Mucosa of rectum (tissue), 2 donors: ENCODE measurements around the gene COL17A1.

ENCODE experiments used
- H3K27ac ChIP-seq, 2 donors: one replicate each; pipeline ENCODE4 v1.7.0; 2013; ENCODE audit warnings: inconsistent platforms in 2 of 2, low read depth in 2 of 2, low read length in 2 of 2
- H3K27me3 ChIP-seq, 2 donors: one replicate each; pipeline ENCODE4 v1.7.0; 2013; ENCODE audit warnings: low read length in 2 of 2; ENCODE audit not compliant: control insufficient read depth in 2 of 2, insufficient read depth in 2 of 2
- H3K36me3 ChIP-seq, 2 donors: one replicate each; pipeline ENCODE4 v1.7.0; 2013; ENCODE audit warnings: low read length in 2 of 2; ENCODE audit not compliant: control insufficient read depth in 2 of 2, insufficient read depth in 2 of 2
- H3K4me1 ChIP-seq, 2 donors: one replicate each; pipeline ENCODE4 v1.7.0; 2013; ENCODE audit warnings: low read length in 2 of 2, mild to moderate bottlenecking in 1 of 2; ENCODE audit not compliant: control insufficient read depth in 2 of 2, insufficient read depth in 2 of 2
- H3K4me3 ChIP-seq, 2 donors: one replicate each; pipeline ENCODE4 v1.7.0; 2013; ENCODE audit warnings: low read length in 2 of 2
- H3K9ac ChIP-seq, 2 donors: one replicate each; pipeline ENCODE4 v1.7.0; 2013; ENCODE audit warnings: low read length in 2 of 2, low read depth in 1 of 2, mild to moderate bottlenecking in 1 of 2
- H3K9me3 ChIP-seq, 2 donors: one replicate each; pipeline ENCODE4 v1.7.0; 2013; ENCODE audit warnings: low read length in 2 of 2; ENCODE audit not compliant: control insufficient read depth in 2 of 2
- donor health status: healthy.
- donor health status: Normal muscosa, but diverticular disease.

COL17A1 gene

GRCh38 chr10:104119996-104120395, 34.3 kb upstream of the COL17A1 start:
- Histone ChIP-seq H3K4me1 (peaks cover 5 to 10% of the 10 kb centered on the region in 2 donors), H3K4me3 (no peak overlapping the region), H3K27ac (no peak overlapping the region), H3K27me3 (no peaks in the 10 kb centered on the region), H3K9ac (no peak overlapping the region), H3K36me3 (no peaks in the 10 kb centered on the region), H3K9me3 (no peaks in the 10 kb centered on the region)

GRCh38 chr10:104117839-104118323, 32.2 kb upstream of the COL17A1 start:
- H3K9ac ChIP-seq: no peak overlapping the region
- no peak overlapping the region for H3K27ac ChIP-seq
- H3K9me3 ChIP-seq: no peaks in the 10 kb centered on the region
- H3K4me3 ChIP-seq: no peak overlapping the region
- peaks cover 5 to 10% of the 10 kb centered on the region in 2 donors for H3K4me1 ChIP-seq
- no peaks in the 10 kb centered on the region for H3K36me3 ChIP-seq
- H3K27me3 ChIP-seq: no peaks in the 10 kb centered on the region

- no peak overlapping the region for H3K9ac ChIP-seq
- H3K4me1 ChIP-seq: peaks cover 0 to 6% of the 10 kb centered on the region in 2 donors
- no peak overlapping the region for H3K4me3 ChIP-seq
- no peaks in the 10 kb centered on the region for H3K9me3 ChIP-seq
- no peak overlapping the region for H3K27ac ChIP-seq
- no peaks in the 10 kb centered on the region for H3K36me3 ChIP-seq
- no peaks in the 10 kb centered on the region for H3K27me3 ChIP-seq
Observed at GRCh38 chr10:104113376-104113956, 27.8 kb upstream of the COL17A1 start.

GRCh38 chr10:104109908-104110662, 24.4 kb upstream of the COL17A1 start:
- no peak overlapping the region for H3K27ac ChIP-seq

GRCh38 chr10:104104926-104105325, 19.2 kb upstream of the COL17A1 start:
- no peaks in the 10 kb centered on the region for H3K4me1 ChIP-seq
- no peak overlapping the region for H3K4me3 ChIP-seq
- no peak overlapping the region for H3K9ac ChIP-seq
- H3K9me3 ChIP-seq: no peaks in the 10 kb centered on the region
- H3K27ac ChIP-seq: no peak overlapping the region
- no peaks in the 10 kb centered on the region for H3K36me3 ChIP-seq
- no peaks in the 10 kb centered on the region for H3K27me3 ChIP-seq

More at GRCh38 chr10:104109908-104110662, 24.4 kb upstream of the COL17A1 start:
- Histone ChIP-seq H3K9me3 (no peaks in the 10 kb centered on the region), H3K36me3 (no peaks in the 10 kb centered on the region), H3K4me1 (no peaks in the 10 kb centered on the region), H3K9ac (no peak overlapping the region), H3K27me3 (no peaks in the 10 kb centered on the region), H3K4me3 (no peak overlapping the region)

GRCh38 chr10:104104418-104104817, 18.7 kb upstream of the COL17A1 start:
- no peak overlapping the region for H3K27ac ChIP-seq
- H3K9ac ChIP-seq: no peak overlapping the region
- no peaks in the 10 kb centered on the region for H3K9me3 ChIP-seq
- no peak overlapping the region for H3K4me3 ChIP-seq
- H3K27me3 ChIP-seq: no peaks in the 10 kb centered on the region
- H3K36me3 ChIP-seq: no peaks in the 10 kb centered on the region
- H3K4me1 ChIP-seq: no peaks in the 10 kb centered on the region

GRCh38 chr10:104103956-104104355, 18.3 kb upstream of the COL17A1 start:
- Histone ChIP-seq H3K9me3 (no peaks in the 10 kb centered on the region), H3K27me3 (no peaks in the 10 kb centered on the region), H3K4me3 (no peak overlapping the region), H3K9ac (no peak overlapping the region), H3K36me3 (no peaks in the 10 kb centered on the region), H3K4me1 (no peaks in the 10 kb centered on the region), H3K27ac (no peak overlapping the region)

GRCh38 chr10:104101902-104102301, 16.2 kb upstream of the COL17A1 start:
- Histone ChIP-seq H3K27me3 (no peaks in the 10 kb centered on the region), H3K27ac (no peak overlapping the region), H3K4me3 (no peak overlapping the region), H3K9me3 (no peaks in the 10 kb centered on the region), H3K4me1 (no peaks in the 10 kb centered on the region), H3K36me3 (no peaks in the 10 kb centered on the region), H3K9ac (no peak overlapping the region)

GRCh38 chr10:104100795-104101194, 15.1 kb upstream of the COL17A1 start:
- no peak overlapping the region for H3K9ac ChIP-seq
- H3K27me3 ChIP-seq: no peaks in the 10 kb centered on the region
- no peak overlapping the region for H3K27ac ChIP-seq
- H3K36me3 ChIP-seq: no peaks in the 10 kb centered on the region
- no peak overlapping the region for H3K4me3 ChIP-seq
- H3K4me1 ChIP-seq: no peaks in the 10 kb centered on the region
- H3K9me3 ChIP-seq: no peaks in the 10 kb centered on the region

- H3K4me3 ChIP-seq: no peak overlapping the region
- H3K27me3 ChIP-seq: no peaks in the 10 kb centered on the region
- H3K27ac ChIP-seq: no peak overlapping the region
- no peaks in the 10 kb centered on the region for H3K36me3 ChIP-seq
- H3K9me3 ChIP-seq: no peaks in the 10 kb centered on the region
- H3K4me1 ChIP-seq: no peaks in the 10 kb centered on the region
- no peak overlapping the region for H3K9ac ChIP-seq
Observed at GRCh38 chr10:104099941-104100340, 14.3 kb upstream of the COL17A1 start.
